OCI-M1 (cell line): ENCODE data around the gene PHACTR1.
A peak's percentile ranks its signal among the peaks of the same experiment; 100 is the strongest.

Experiments used
- DNase-seq: peaks from one replicate; lab custom pipeline; 2025; lab: John Stamatoyannopoulos, UW

PHACTR1 gene

DNA sequence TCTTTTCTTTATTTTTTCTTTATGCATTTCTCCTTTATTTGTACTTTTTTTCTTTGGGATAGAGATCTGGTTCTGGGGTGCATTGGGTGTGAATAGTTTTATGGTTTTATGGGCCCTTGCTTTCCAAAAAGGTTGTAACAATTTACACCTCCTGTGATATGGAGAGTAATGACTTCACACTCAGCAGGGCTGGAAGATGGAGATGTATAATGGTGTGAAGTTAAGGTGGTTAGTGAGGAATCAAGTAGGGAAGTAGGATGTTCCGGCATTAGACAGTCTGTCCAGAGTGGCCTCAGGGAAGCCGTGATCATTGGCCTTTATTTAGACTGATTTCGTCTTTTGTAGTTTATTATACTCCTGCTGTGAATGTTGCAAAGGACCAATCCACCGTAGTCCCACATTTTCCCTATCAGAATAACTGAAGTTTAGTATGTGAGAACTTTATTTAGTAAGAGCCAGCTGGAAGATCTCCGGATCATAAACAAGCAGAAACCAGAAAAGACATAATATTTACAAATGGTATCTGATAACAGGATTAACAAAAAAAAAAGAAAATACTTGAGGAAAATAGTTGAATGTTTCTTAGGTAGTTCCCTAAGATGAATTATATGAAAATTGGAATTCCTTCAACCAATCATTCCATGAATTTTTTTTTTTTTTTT is 356.2 kb downstream of the PHACTR1 start:
- no peak for DNase-seq

DNA sequence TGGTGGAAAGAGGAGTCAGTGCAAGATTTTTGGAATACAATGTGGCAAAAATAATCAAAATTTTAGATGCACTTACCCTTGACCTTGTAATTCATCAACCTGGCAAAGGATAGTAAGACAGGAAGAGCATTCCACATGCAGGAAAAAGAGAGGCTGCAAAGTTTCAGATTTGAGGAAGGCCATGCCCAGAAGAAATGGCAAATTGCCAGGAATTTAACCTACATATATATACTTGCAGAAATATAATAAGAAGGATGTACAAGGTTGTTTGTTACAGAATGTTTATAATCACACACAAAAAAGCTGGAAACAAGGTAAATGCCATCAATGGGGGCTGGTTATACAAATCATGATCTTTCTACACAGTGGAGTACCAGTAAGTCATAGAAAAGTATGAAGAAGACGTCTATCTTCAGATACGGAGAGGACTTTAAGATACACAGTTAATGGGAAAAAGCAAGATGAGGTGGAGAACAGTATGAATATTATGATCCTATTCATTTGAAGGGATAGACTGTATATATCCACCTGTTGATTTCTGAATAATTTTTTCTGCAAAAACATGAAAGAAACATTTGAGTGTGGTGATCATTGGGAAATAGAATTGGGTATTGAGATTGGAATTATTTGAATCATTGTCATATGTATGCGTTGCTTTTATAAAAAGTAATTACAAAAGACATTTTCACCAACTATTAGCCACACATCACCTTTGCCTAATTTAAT is 358.0 kb downstream of the PHACTR1 start:
- peak; percentile 6 for DNase-seq

DNA sequence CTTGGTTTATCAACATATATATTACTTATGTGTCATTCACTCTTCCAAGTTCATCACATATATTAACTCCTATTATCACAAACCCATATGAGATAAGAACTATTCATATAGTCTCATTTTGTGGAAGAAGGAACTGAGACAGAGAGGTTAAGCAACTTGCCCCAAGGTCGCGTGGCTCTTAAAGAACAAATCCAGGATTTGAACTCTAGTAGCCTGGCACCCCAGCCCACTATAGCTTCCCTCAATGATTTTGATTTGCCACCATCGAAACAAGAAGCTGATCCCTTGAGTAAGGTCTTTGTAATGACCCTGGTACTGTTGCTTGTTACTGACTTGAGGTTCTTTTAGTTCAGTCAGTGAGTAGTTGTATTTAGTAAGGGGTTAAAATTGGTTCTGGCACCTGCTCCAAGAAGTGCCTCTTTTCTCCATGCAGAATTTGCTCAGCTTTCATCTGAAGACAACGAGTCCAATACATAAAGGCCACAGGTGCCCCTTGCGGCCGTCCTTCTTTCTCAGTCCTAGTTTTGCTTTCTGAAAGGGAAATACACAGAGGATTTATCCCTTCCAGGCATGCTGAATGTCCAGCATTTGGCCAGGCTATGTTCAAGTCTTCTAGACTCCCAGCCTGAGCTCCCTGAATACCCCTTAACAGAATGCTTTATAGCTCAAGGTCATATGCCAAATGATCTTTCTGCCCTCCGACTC is 358.7 kb downstream of the PHACTR1 start:
- no peak for DNase-seq

DNA sequence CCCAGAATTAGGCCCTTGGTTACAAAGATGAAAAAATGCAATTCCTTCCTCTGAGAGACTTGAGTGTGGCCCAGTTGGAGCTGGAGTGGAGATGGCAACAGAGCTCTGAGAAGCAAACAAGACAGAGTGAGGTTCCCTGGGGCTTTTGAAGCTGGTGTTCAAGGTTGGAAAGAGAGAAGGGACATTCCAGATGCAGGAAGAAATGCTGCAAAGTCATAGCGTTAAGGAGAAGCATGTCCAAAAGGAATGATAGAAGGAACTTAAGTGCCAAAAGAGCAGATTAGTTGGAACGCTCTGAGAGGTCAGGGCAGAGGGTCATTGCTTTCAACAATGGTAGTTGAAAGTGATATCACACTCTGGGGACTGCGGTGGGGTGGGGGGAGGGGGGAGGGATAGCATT is 360.0 kb downstream of the PHACTR1 start:
- no peak for DNase-seq

DNA sequence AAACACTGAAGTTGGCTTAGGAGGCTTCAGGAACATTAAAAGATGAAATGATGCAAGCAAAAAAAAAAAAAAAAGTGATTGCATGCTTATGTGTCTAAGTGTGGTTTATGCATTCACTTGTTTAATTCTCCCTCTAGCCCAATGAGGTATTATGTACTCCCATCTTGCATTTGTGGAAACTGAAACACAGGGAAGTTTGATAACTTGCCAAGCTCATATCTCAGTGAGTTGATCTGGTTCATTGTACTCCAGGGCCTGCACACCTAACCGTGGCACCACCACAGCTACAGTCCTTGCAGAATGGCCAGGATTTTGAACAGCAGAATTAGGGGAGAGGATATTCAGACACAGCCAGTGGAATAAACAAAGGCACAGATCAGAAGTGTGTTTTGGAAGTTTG is 360.6 kb downstream of the PHACTR1 start:
- DNase-seq = no peak

DNA sequence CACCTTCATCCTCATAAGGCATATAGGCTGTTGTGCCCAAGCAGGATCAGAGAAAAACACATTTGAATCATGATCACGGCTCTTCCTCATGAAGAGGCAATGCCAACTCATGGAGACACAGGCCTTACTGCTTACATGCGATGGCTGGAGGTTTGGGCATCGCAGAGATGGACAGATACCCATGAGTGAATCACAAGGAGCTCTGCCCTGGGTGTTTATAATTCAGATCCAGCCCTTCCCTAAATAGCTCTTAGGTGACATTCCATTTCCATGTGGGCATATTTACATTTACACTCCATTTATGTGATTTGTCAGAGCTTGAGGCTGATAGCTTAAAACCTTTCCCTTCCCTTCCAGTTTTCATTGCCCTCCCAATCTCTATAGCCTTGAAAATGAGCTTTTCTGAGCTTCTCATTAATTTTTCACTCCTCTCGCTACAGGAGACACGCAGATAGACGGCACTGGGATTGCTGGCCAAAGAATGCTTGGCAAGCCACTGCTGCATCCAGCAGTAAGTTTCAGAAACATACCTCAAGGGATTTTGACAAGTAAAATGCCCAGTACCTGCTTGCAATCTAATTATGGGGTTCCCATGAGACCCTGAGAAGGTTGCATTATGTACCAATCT is 362.6 kb downstream of the PHACTR1 start:
- no peak for DNase-seq

DNA sequence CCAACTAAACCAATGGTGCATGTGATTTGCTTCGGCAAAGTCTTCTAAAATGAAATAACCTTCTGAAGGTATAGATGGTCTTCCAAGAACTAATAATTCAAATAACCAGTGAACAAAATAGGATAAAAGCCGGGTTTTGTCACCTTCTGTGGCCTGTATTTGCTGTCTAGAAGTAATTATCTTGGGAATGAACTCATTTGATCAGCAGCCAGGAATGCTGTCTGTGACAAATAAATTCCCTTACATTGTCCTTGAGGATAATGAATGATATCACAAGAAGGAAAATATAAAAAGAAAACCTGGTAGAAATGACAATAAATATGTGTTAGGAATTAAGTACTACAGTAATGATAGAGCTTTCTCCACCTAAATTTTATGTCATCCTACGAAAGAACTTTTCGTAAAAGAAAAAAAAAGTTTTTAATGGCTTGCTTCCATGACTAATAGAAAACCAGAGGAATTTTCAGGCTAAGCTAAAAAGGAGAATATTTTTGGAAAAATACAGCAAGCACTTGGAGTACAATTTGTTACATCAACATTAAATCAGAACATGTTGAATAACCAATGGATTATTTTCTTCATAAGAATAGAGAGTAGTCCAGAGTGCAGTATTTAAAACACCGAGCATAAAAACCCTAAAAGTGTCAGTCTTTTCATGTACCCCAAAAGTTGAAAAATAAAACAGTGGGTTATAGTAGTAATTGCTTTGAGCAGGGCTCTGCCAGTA is 364.1 kb downstream of the PHACTR1 start:
- no peak for DNase-seq

DNA sequence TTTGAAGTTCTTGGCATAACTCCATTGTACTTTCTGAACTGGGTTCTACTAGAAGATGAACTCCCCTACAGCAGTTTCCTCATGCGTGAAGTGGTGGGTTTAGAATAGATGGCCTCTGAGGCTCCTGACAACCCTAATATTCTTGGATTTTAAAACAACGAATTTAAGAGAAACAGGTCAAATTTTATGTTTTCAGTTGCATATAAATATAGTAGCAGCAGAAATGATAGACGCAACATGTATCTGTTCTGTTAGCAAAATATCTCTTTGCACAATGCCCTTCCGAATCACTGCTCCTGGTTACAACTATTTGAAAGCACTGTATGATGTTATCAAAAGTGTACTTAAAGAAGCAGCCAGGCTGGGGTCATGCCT is 364.6 kb downstream of the PHACTR1 start:
- no peak for DNase-seq

DNA sequence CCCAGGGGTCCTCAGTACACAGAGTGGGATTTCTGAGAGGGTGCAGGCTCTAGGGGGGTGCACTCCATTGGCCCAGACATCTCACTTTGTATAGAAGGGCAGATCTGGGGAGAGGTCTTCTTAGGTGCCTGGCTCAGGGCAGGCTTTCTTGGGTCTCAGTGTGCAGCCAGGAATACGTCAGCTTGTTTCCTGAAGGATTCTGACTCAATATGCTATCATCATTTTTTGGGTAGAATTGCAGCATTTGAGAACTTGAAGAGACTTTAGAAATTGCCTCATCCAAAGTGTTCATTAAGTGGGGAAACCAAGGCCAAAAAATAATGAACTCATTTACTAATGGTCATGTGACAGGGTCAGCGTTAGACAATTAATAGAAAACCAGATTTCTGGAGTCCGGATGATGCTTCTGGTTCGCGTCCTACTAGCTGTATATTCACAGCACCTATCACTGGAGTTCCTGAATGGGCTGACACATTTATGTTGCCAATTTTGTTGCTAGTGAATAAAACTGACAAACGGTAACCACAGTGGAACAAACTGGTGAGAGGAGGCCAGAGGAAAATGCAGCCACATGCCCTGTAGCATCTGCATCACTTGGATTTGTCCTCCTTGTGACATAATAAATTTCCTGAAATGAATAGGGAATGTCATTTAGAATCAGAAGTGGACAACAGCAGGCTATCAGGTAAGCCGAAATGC is 372.9 kb downstream of the PHACTR1 start:
- no peak for DNase-seq

DNA sequence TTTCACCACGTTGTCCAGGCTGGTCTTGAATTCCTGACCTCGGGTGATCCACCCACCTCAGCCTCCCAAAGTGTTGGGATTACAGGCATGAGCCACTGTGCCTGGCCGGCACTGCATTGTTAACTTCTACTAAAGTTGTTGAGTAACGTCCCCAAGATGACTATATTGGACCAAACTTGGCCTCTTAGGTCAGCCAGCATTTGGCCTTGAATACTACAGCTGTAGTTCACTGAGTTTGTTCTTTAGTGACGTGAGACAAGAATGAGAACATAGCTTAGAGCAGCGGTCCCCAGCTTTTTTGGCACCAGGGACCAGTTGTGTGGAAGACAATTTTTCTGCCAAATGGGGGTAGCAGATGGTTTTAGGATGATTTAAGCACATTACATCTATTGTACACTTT is 374.6 kb downstream of the PHACTR1 start:
- DNase-seq = no peak

DNA sequence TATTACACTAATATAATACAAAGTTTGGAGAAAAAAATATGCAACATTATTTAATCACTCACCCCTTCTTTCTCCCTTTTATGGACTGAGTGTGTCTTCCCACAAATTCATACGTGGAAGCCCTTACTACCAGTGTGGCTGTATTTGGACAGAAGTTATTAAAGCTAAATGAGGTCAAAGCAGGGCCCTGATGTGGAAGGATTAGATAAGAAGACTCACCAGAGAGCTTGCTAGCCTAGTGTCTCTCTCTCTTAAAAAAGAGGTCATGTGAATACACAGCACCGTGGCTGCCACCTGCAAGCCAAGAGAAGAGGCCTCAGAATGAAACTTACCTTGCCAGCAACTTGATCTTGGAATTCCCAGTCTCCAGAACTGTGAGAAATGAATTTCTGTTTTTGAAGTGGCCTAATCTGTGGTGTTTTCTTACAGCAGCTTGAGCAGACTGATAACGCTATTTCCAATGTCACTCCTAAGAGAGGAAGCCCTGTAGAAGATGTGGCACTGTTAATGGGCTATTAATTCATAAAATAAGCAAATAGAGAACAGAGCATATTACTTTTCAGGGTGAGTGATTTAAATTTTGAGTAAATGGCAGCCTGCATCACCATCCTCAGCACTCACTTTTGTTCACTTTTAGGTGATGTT is 378.3 kb downstream of the PHACTR1 start:
- peak; percentile 75 for DNase-seq

DNA sequence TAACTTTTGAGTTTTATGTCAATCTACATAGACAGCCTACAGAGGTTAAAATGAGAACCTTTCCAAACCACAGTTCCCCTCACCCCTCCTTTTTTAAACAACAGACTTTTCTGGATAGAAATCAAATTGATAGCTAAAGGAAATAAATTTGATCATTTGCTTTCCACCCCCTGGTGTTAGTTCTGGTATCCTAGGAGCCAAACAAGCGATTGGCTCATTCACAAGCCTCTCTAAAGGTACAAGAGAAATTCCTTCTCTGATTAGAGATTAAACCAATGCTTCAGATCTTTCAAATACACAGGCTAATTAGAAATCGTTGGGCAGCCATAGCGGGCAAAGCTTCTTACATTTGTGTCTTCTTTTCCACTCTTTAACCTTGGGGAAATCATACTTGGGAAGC is 379.5 kb downstream of the PHACTR1 start:
- DNase-seq = peak; percentile 29

DNA sequence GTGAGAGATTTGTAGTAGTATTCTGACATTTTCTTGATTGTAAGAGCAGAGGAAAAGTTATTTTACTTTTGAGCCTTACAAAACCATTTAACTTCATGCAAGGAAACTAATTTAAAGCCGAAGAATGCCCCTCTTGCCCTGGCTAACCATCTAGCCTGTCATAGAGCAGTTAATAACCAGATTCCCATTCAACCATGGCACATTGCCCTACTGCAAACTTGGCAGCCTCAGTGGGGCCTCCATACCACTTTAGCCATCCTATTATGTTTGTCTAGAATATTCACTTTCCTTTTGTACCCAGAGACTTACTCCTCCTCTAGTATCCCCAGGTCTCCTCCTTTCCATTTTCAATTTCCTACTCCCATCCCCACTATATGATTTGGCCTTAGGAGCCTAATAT is 380.9 kb downstream of the PHACTR1 start:
- no peak for DNase-seq

DNA sequence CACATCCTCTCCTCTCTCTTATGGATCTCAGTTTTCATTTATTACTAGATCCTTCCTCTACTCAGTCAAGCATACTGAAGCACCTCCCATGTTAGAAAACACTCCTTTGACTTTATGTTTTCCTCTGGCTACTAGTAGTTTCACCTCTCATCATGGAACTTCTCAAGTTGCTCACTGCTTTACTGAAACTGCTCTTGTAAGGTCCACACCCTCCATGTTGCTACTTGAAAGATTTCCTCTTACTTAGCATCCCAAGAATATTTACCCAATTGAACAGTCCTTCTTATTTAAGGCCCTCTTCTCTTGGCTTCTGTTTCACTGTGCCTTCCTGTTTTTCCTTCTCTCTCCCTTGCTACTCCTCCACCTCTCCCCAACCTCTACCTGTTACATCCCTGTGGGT is 381.4 kb downstream of the PHACTR1 start:
- peak; percentile 12 for DNase-seq

DNA sequence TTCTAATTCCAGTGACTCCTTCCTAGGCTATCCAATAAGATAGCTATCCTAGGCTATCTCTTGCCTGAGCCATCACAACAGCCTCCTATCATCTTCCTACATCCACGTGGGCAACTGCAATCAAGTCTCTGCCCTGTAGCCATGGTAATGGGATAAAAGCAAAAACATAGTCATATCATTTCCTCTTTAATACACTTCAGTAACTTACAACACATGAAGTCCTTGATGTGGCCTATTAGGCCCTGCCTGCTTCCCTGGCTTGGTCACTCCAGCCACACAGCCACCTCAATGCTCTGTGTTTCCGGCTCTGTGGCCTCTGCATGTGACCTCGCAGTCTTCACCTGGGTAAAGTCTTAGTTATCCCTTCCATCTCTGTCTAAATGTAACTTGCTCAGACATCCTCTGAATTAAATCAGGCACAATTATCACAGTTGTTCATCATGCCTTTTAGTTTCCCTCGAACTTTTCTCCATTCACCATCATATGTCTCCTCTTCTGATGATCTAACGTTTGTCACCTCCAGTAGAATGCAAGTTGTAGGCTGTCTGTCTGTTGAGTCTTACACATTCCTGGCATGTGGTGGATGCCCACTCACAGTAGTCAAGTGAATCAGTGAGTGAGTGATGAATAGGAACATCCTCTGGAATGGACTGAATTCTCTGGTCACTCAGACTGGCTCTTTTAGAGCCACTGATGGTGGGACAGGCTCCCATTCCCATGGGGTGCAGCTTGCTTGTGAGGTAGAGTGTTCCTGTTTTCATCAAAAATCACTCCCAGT is 382.4 kb downstream of the PHACTR1 start:
- no peak for DNase-seq

DNA sequence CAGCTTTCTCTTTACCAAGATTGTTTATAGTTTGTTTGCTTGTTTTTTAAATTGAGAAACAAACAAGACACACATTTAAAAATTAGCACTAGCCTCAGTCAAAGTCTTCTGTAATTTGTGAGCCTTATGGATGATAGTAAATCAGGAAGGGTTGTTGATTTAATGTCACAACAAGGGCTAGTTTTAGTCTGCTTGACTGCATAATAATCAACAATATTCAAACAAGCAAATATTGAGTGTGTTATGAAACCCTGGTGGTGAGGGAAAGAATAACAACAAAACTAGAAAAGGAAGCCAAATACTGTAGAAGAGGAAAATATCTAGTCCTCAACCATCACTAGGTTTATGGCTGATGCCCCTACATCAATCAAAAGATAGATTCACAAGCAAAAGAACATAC is 383.2 kb downstream of the PHACTR1 start:
- peak; percentile 28 for DNase-seq

DNA sequence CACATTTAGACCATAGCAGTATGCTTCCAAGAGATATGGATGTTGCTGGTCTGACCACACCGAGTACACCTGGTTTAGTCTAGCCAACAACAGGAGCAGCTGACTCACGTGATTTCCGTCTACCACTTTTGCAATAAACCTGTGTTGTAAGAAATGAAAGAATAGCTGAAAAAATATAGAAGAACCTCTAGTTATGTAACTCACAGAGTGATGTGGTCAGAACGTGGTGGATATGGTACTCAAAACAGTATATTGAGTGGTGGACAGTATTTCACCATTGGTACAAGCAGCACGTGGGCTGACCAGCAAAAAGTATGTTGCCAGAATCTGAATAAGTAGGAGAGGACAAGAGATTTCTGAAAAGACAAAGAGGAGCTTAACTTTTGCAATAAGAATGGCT is 384.8 kb downstream of the PHACTR1 start:
- DNase-seq = no peak

DNA sequence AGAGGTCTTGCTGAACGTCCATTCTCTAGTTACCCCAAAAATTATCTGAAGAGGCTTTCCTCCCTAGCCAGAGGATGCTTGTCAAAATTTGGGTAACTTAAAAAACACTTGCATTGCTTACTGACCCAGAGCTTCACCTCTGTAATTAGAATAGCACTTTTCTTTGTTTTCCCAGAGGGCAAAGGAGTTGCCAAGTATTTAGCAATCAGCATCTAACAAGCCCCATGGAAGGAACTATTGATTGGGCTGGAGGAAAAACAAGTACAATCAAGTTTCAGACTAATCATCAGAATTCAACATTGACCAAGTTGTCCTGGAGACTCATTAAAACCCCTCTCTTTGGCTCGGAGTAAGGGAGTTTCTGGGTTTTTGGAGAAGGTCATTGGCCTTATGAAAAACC is 385.4 kb downstream of the PHACTR1 start:
- no peak for DNase-seq

DNA sequence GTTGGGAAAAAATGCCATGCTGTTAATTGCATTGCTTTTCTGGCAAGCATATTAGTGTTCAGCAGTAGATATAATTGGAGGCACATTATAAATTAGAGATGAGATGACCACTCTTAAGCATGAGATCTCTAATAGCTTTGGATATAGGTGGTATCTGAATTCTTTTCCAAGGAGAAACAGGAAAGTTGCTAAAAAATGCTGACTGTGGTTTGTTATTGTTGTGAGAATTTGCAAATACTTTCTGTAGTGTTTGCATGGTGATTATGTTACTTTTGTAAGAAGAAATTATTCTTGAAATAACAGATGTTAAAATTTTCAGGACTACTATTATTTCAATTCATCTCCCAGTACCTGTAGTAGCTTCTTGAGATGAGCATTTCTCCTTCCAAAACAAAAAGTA is 386.6 kb downstream of the PHACTR1 start:
- no peak for DNase-seq

DNA sequence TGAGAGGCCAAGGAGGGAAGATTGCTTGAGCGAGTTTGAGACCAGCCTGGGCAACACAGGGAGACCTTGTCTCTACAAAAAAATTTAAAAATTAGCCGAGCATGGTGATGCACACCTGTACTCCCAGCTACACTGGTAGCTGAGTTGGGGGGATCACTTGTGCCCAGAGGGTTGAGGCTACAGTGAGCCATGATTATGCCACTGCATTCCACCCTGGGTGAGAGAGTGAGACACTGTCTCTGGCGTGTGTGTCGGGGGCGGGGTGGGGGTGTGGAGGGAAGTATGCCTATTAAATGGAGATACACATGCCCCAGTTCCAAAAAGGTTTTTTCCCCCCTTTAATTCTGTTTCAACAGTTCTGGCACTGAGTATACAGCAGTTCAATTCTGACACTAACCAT is 388.6 kb downstream of the PHACTR1 start:
- DNase-seq = no peak
